ENCODE data around the gene GNAT3. TPM values are rescaled to one million over a fixed set of nuclear protein-coding genes. Genes with fewer than 3 reads are reported as not detected.

The GNAT3 gene
- total and polyA plus RNA-seq, 2 donors (not counting 3 experiments of a cell fraction or from before 2014, with no cell fraction given) = not detected

DNA sequence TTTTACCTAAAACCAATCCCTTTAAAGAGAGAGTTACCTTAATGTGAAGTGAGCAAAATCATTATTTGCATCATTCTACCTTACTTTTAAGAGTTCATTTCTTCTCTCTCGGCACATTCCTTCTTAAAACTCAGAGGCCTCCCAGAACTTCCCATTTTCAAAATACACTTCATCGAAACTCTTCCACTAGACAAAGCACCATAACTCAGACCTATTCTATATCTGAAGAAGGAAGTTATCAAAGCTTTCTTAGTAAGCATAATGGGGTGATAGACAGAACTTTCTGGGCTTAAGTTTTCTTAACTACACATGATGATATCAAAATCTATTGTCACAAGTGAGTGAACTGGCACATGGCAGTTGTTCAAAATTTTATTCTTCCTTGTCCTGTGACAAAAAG is 24.6 kb upstream of the GNAT3 start:
- Histone ChIP-seq H3K27me3 (ENCODE audit: control insufficient read depth in 2 of 2, insufficient read depth in 2 of 2, low read length in 2 of 2) (no peaks in the 10 kb centered on the region), H3K4me3 (replicated peaks in 1 of 3; ENCODE audit: insufficient read depth in 1 of 3, low read depth in 1 of 3, low read length in 3 of 3) (no peak overlapping the region), H3K9me3 (replicated peaks; ENCODE audit: control insufficient read depth, insufficient read depth, low read length) (no peaks in the 10 kb centered on the region), H3K36me3 (ENCODE audit: control insufficient read depth in 2 of 2, extremely low read depth in 1 of 2, insufficient read depth in 2 of 2, low read length in 2 of 2) (no peaks in the 10 kb centered on the region), H3K27ac (ENCODE audit: insufficient read depth, low read depth, low read length) (no peak overlapping the region), H3K4me2 (ENCODE audit: insufficient read depth, low read length) (no peak overlapping the region), H2AFZ (ENCODE audit: low read depth, low read length) (no peak overlapping the region), H3K9me1 (replicated peaks; ENCODE audit: control insufficient read depth, extremely low read depth, insufficient read depth, low read length) (no peaks in the 10 kb centered on the region), H3K9ac (replicated peaks; ENCODE audit: extremely low read depth, insufficient read depth, low read length) (no peak overlapping the region), H3K79me2 (ENCODE audit: control insufficient read depth, insufficient read depth, low read length) (no peaks in the 10 kb centered on the region), H4K20me1 (replicated peaks; ENCODE audit: control insufficient read depth, extremely low read depth, insufficient read depth, low read length) (no peaks in the 10 kb centered on the region), H3K4me1 (ENCODE audit: control insufficient read depth, extremely low read depth, insufficient read depth, low read length) (no peaks in the 10 kb centered on the region)
- no TSS peak for BruUV-seq (replicated peaks)
- POLR2A ChIA-PET = no interaction called here
- dilution Hi-C loops (cut with MboI; ENCODE audit: extremely low pct_ligation_motif_present, low sequenced_read_pairs) = no loop called here
- intact Hi-C loops (cut with micrococcal nuclease) = no loop called here
- FAIRE-seq (no peak), DNase-seq (ENCODE audit: low read depth, low spot score) (no peak)
- CTCF ChIA-PET = interaction anchor here (0.5 kb wide), 1 partner anchor 1311 kb away, joined by 3 read pairs; no protein-coding TSS in a partner anchor
- TF ChIP-seq GATA2 (IDR thresholded peaks at IDR 0.05; ENCODE audit: insufficient read depth, insufficient read length, low read depth, low read length) (no peak), POLR2AphosphoS5 (IDR thresholded peaks at IDR 0.05; ENCODE audit: insufficient read depth, low read depth, low read length) (no peak), POLR2A (IDR thresholded peaks at IDR 0.05; ENCODE audit: low read depth, low read length) (no peak), EZH2 (IDR thresholded peaks at IDR 0.05; ENCODE audit: borderline replicate concordance, low read depth, low read length, severe bottlenecking) (no peak), JUN (IDR thresholded peaks at IDR 0.05; ENCODE audit: borderline replicate concordance, insufficient read depth, insufficient read length, low read depth) (no peak), FOS (IDR thresholded peaks at IDR 0.05; ENCODE audit: borderline replicate concordance, insufficient read depth, low read length) (no peak), MYC (IDR thresholded peaks at IDR 0.05; ENCODE audit: low read depth, low read length) (no peak)
- TF ChIP-seq, protein P1, sequence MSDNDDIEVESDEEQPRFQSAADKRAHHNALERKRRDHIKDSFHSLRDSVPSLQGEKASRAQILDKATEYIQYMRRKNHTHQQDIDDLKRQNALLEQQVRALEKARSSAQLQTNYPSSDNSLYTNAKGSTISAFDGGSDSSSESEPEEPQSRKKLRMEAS (IDR thresholded peaks at IDR 0.05; ENCODE audit: insufficient read depth, insufficient read length) = no peak
- TF ChIP-seq, protein P2, sequence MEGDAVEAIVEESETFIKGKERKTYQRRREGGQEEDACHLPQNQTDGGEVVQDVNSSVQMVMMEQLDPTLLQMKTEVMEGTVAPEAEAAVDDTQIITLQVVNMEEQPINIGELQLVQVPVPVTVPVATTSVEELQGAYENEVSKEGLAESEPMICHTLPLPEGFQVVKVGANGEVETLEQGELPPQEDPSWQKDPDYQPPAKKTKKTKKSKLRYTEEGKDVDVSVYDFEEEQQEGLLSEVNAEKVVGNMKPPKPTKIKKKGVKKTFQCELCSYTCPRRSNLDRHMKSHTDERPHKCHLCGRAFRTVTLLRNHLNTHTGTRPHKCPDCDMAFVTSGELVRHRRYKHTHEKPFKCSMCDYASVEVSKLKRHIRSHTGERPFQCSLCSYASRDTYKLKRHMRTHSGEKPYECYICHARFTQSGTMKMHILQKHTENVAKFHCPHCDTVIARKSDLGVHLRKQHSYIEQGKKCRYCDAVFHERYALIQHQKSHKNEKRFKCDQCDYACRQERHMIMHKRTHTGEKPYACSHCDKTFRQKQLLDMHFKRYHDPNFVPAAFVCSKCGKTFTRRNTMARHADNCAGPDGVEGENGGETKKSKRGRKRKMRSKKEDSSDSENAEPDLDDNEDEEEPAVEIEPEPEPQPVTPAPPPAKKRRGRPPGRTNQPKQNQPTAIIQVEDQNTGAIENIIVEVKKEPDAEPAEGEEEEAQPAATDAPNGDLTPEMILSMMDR (IDR thresholded peaks at IDR 0.05; ENCODE audit: extremely low read depth in 1 of 2, insufficient read depth in 1 of 2, low read depth in 1 of 2, low read length in 2 of 2) = no peak

All from endothelial cell of umbilical vein (primary cell).